Measurements from ENCODE around the gene CPO. TPM values are rescaled to one million over a fixed set of nuclear protein-coding genes. Genes with fewer than 3 reads are reported as not detected.

The CPO gene
- total and polyA plus RNA-seq, 9 donors: 0.13 to 0.48 (median 0.23) TPM

- DNase-seq: peak; percentile 61
- Histone ChIP-seq H3K36me3 (ENCODE audit: control insufficient read depth, insufficient read depth, low read length) (no peaks in the 10 kb centered on the region), H3K27ac (ENCODE audit: low read length) (peak overlapping the region; percentile 1), H3K27me3 (ENCODE audit: control insufficient read depth, insufficient read depth, low read length) (no peaks in the 10 kb centered on the region), H3K4me1 (ENCODE audit: control insufficient read depth, insufficient read depth, low read length) (peaks cover 12% of the 10 kb centered on the region), H3K4me3 (ENCODE audit: low read length) (no peak overlapping the region), H3K9me3 (replicated peaks; ENCODE audit: control insufficient read depth, low read depth, low read length) (no peaks in the 10 kb centered on the region)
- no CpG with 5 or more reads among the region's 3 CpGs for WGBS (ENCODE audit: insufficient coverage)
Observed at GRCh38 chr2:206971805-206972204, 32.5 kb downstream of the CPO start.

- peak; percentile 83 for DNase-seq
- no peak overlapping the region for H3K27ac ChIP-seq (ENCODE audit: low read length)
Observed at GRCh38 chr2:206974551-206974950, 35.2 kb downstream of the CPO start.

GRCh38 chr2:206978746-206979145 is 39.4 kb downstream of the CPO start:
- Histone ChIP-seq H3K4me1 (ENCODE audit: control insufficient read depth, insufficient read depth, low read length) (peaks cover 9% of the 10 kb centered on the region), H3K4me3 (ENCODE audit: low read length) (no peak overlapping the region), H3K27ac (ENCODE audit: low read length) (no peak overlapping the region), H3K27me3 (ENCODE audit: control insufficient read depth, insufficient read depth, low read length) (no peaks in the 10 kb centered on the region), H3K9me3 (replicated peaks; ENCODE audit: control insufficient read depth, low read depth, low read length) (no peaks in the 10 kb centered on the region), H3K36me3 (ENCODE audit: control insufficient read depth, insufficient read depth, low read length) (no peaks in the 10 kb centered on the region)
- peak; percentile 86 for DNase-seq
- WGBS (ENCODE audit: insufficient coverage): 55% methylated on average over 3 of the region's 5 CpGs

More at GRCh38 chr2:206974551-206974950, 35.2 kb downstream of the CPO start:
- no peaks in the 10 kb centered on the region for H3K9me3 ChIP-seq (replicated peaks; ENCODE audit: control insufficient read depth, low read depth, low read length)
- no peaks in the 10 kb centered on the region for H3K27me3 ChIP-seq (ENCODE audit: control insufficient read depth, insufficient read depth, low read length)
- peaks cover 6% of the 10 kb centered on the region for H3K4me1 ChIP-seq (ENCODE audit: control insufficient read depth, insufficient read depth, low read length)
- H3K36me3 ChIP-seq (ENCODE audit: control insufficient read depth, insufficient read depth, low read length): no peaks in the 10 kb centered on the region
- no CpG with 5 or more reads among the region's 2 CpGs for WGBS (ENCODE audit: insufficient coverage)
- H3K4me3 ChIP-seq (ENCODE audit: low read length): no peak overlapping the region

- H3K36me3 ChIP-seq (ENCODE audit: control insufficient read depth, insufficient read depth, low read length): no peaks in the 10 kb centered on the region
- no peak overlapping the region for H3K27ac ChIP-seq (ENCODE audit: low read length)
- 79% methylated on average over 2 of the region's 3 CpGs for WGBS (ENCODE audit: insufficient coverage)
- H3K27me3 ChIP-seq (ENCODE audit: control insufficient read depth, insufficient read depth, low read length): no peaks in the 10 kb centered on the region
- no peaks in the 10 kb centered on the region for H3K9me3 ChIP-seq (replicated peaks; ENCODE audit: control insufficient read depth, low read depth, low read length)
- H3K4me3 ChIP-seq (ENCODE audit: low read length): no peak overlapping the region
- DNase-seq: no peak
- peaks cover 9% of the 10 kb centered on the region for H3K4me1 ChIP-seq (ENCODE audit: control insufficient read depth, insufficient read depth, low read length)
Observed at GRCh38 chr2:206979365-206979764, 40.0 kb downstream of the CPO start.

GRCh38 chr2:206979922-206980321 is 40.6 kb downstream of the CPO start:
- Histone ChIP-seq H3K27me3 (ENCODE audit: control insufficient read depth, insufficient read depth, low read length) (no peaks in the 10 kb centered on the region), H3K9me3 (replicated peaks; ENCODE audit: control insufficient read depth, low read depth, low read length) (no peaks in the 10 kb centered on the region), H3K36me3 (ENCODE audit: control insufficient read depth, insufficient read depth, low read length) (no peaks in the 10 kb centered on the region), H3K4me3 (ENCODE audit: low read length) (no peak overlapping the region), H3K27ac (ENCODE audit: low read length) (no peak overlapping the region), H3K4me1 (ENCODE audit: control insufficient read depth, insufficient read depth, low read length) (peaks cover 6% of the 10 kb centered on the region)
- 40% methylated on average over 1 of the region's 2 CpGs for WGBS (ENCODE audit: insufficient coverage)
- no peak for DNase-seq

- Histone ChIP-seq H3K36me3 (ENCODE audit: control insufficient read depth, insufficient read depth, low read length) (no peaks in the 10 kb centered on the region), H3K27ac (ENCODE audit: low read length) (no peak overlapping the region), H3K4me3 (ENCODE audit: low read length) (no peak overlapping the region), H3K27me3 (ENCODE audit: control insufficient read depth, insufficient read depth, low read length) (no peaks in the 10 kb centered on the region), H3K9me3 (replicated peaks; ENCODE audit: control insufficient read depth, low read depth, low read length) (no peaks in the 10 kb centered on the region), H3K4me1 (ENCODE audit: control insufficient read depth, insufficient read depth, low read length) (peaks cover 6% of the 10 kb centered on the region)
- DNase-seq: no peak
Observed at GRCh38 chr2:206980413-206980812, 41.1 kb downstream of the CPO start.

GRCh38 chr2:206981086-206981674 is 41.9 kb downstream of the CPO start:
- Histone ChIP-seq H3K9me3 (replicated peaks; ENCODE audit: control insufficient read depth, low read depth, low read length) (no peaks in the 10 kb centered on the region), H3K27ac (ENCODE audit: low read length) (no peak overlapping the region), H3K4me3 (ENCODE audit: low read length) (no peak overlapping the region), H3K27me3 (ENCODE audit: control insufficient read depth, insufficient read depth, low read length) (no peaks in the 10 kb centered on the region), H3K36me3 (ENCODE audit: control insufficient read depth, insufficient read depth, low read length) (no peaks in the 10 kb centered on the region), H3K4me1 (ENCODE audit: control insufficient read depth, insufficient read depth, low read length) (peaks cover 6% of the 10 kb centered on the region)
- DNase-seq: no peak
- WGBS (ENCODE audit: insufficient coverage): 86% methylated on average over 9 of the region's 12 CpGs

GRCh38 chr2:206981739-206982340 is 42.5 kb downstream of the CPO start:
- H3K27me3 ChIP-seq (ENCODE audit: control insufficient read depth, insufficient read depth, low read length): no peaks in the 10 kb centered on the region
- H3K4me1 ChIP-seq (ENCODE audit: control insufficient read depth, insufficient read depth, low read length): peaks cover 6% of the 10 kb centered on the region
- no peaks in the 10 kb centered on the region for H3K9me3 ChIP-seq (replicated peaks; ENCODE audit: control insufficient read depth, low read depth, low read length)
- DNase-seq: peak; percentile 78
- no peaks in the 10 kb centered on the region for H3K36me3 ChIP-seq (ENCODE audit: control insufficient read depth, insufficient read depth, low read length)
- H3K27ac ChIP-seq (ENCODE audit: low read length): no peak overlapping the region
- no CpG with 5 or more reads among the region's 8 CpGs for WGBS (ENCODE audit: insufficient coverage)
- no peak overlapping the region for H3K4me3 ChIP-seq (ENCODE audit: low read length)

GRCh38 chr2:206982360-206982955 is 43.1 kb downstream of the CPO start:
- WGBS (ENCODE audit: insufficient coverage): 63% methylated on average over 5 of the region's 8 CpGs
- Histone ChIP-seq H3K27ac (ENCODE audit: low read length) (no peak overlapping the region), H3K9me3 (replicated peaks; ENCODE audit: control insufficient read depth, low read depth, low read length) (no peaks in the 10 kb centered on the region), H3K36me3 (ENCODE audit: control insufficient read depth, insufficient read depth, low read length) (no peaks in the 10 kb centered on the region), H3K27me3 (ENCODE audit: control insufficient read depth, insufficient read depth, low read length) (no peaks in the 10 kb centered on the region), H3K4me3 (ENCODE audit: low read length) (no peak overlapping the region), H3K4me1 (ENCODE audit: control insufficient read depth, insufficient read depth, low read length) (peaks cover 6% of the 10 kb centered on the region)
- DNase-seq: peak; percentile 22

GRCh38 chr2:206983161-206983859 is 44.0 kb downstream of the CPO start:
- H3K9me3 ChIP-seq (replicated peaks; ENCODE audit: control insufficient read depth, low read depth, low read length): no peaks in the 10 kb centered on the region
- no peak overlapping the region for H3K27ac ChIP-seq (ENCODE audit: low read length)
- H3K36me3 ChIP-seq (ENCODE audit: control insufficient read depth, insufficient read depth, low read length): no peaks in the 10 kb centered on the region
- no peaks in the 10 kb centered on the region for H3K27me3 ChIP-seq (ENCODE audit: control insufficient read depth, insufficient read depth, low read length)
- no peak overlapping the region for H3K4me3 ChIP-seq (ENCODE audit: low read length)
- 0% methylated on average over 1 of the region's 5 CpGs for WGBS (ENCODE audit: insufficient coverage)
- DNase-seq: peak; percentile 53
- peaks cover 6% of the 10 kb centered on the region for H3K4me1 ChIP-seq (ENCODE audit: control insufficient read depth, insufficient read depth, low read length)
